HG03558 (cell line): Measurements from ENCODE around the gene GLRX5.
"Not testable (repeated sequence)": the region's sequence is repeated elsewhere in the genome, so short reads cannot be mapped to it uniquely, and the experiment has no call there.

Experiments
- ATAC-seq: cut with Tn5 transposase; IDR thresholded peaks from one replicate; pipeline ENCODE4 v1.9.1; 2021; ENCODE audit warnings: moderate number of reproducible peaks; ENCODE audit not compliant: unreplicated experiment; ENCODE audit errors: extremely low read depth

GLRX5 gene

GRCh38 chr14:95549656-95550585 lies 15.1 kb downstream of the GLRX5 start:
- no peak for ATAC-seq

DNA sequence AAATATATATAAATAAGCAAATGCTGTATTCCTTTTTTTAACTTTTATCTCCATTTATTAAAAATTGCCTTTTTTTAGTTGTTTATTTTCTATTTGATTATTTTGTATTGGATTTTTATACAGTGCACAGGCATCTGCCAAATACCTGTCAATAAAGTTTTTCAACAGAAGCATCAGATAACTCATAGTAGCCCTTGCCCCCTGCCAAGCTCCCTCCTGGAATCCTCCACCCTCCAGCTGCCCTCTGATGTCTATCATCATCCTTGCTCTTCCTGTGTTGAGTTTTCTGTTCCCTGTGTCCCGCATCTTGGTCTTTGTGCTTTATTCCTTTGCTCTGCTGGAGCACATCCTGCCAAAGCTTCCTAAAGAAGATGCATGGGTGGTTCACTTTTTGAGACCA lies 16.6 kb downstream of the GLRX5 start:
- ATAC-seq, result no peak

GRCh38 chr14:95553141-95553540 lies 18.3 kb downstream of the GLRX5 start:
- no peak for ATAC-seq

- no peak for ATAC-seq
These were observed 20.2 kb downstream of the GLRX5 start for GRCh38 chr14:95555053-95555452.

DNA sequence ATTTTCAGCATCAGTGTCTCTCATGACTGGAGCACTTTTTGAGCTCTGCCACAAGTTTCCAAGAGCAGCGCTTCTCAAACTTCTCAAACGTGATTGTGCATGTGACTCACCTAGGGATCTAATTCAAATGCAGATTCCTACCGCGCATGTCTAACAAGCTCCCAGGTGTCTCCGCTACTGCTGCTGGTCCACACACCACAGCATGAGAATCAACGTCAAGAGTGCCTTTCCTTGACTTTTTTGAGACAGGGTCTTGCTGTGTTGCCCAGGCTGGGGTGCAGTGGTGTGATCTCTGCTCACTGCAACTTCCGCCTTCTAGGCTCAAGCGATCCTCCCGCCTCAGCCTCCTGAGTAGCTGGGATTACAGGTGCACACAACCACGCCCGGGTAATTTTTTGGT lies 22.4 kb downstream of the GLRX5 start:
- no peak for ATAC-seq

GRCh38 chr14:95557832-95558231 lies 23.0 kb downstream of the GLRX5 start:
- ATAC-seq, result no peak

DNA sequence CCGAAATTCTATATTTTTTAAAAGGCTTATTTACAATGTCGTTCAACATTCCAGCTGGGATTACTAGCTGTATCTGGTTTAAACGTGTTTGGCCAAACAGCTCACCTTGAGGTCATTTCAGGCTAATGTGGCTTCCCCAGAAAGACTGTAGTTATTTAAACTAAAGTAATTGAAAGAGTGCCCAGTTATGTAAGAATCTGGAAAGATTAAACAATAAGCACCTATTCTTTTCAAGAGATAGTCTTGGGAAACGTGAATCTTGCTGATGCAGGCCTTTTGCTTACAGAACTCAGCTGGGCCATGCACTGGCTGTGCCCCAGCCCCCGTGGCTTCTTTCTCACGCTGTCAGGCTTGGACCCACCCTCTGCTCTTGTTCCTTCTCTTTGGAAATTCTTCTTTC lies 24.4 kb downstream of the GLRX5 start:
- no peak for ATAC-seq

GRCh38 chr14:95561001-95561412 lies 26.2 kb downstream of the GLRX5 start:
- no peak for ATAC-seq

- ATAC-seq, result no peak
These were observed 28.2 kb downstream of the GLRX5 start for GRCh38 chr14:95562892-95563685.

- ATAC-seq, result no peak
These were observed 29.2 kb downstream of the GLRX5 start for GRCh38 chr14:95564060-95564459.

GRCh38 chr14:95569440-95569839 lies 34.6 kb downstream of the GLRX5 start:
- ATAC-seq, result no peak

- no peak for ATAC-seq
These were observed 38.5 kb downstream of the GLRX5 start for GRCh38 chr14:95573313-95573712.

DNA sequence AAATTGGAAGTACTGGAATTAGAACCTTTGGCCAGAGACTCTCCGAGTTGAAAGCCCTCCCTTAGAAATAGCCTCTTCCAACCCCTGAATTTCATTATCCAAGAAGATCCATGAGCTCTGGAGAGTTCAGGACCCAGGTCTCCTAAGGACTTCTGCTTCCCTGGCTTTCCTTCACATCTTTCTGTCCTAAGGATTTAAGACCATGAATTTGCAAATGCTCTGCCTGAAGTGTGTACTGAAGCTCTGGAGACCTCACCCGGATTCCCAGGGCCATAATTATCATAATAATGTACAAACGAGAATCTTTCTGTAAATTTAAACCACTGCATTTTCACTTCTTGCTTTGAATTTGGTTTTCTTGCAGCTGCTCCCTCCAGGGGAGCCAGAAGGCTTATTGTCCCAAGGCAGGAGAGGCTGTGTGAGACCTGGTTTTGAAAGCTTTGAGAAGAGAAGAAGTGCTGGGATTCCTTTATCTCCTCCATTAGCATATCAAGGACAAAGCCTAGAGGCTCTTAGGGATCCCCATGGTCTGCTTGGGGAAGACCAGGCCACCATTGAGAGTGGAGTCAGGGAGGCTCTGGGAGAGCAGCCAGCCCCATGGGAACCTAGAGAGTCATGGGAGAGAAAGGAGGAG lies 41.1 kb downstream of the GLRX5 start:
- no peak for ATAC-seq

DNA sequence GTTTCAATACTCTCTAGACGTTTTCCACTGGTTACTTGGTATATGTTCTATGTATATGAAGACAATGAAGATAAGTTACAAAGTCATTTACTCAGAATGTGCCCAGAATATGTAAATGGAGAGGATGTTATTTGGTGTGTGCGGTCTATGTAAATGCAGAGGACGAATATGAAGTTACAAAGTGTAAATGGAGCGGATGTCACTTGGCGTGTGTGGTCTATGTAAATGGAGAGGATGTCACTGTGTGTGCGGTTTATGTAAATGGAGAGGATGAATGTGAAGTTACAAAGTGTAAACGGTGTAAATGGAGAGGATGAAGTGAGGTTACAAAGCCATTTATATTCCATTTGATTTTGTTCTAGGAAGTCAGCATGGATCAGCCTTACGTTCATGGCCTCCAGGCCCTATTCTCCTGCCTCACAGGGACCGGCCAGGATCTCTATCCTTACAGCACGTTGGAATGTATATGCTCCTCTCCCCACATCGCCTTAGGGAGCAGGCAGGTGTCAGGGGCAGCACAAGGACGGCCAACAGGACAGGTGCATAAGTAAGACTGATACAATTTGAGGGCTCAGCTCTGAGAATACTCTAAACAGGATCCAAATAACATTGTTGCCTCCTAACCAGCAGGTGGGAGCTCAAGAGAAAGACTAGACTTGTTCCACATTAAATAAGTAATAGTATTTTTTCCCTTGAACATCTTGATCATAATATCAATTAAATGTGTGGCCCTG lies 42.4 kb downstream of the GLRX5 start:
- ATAC-seq, result peak; percentile 96

GRCh38 chr14:95577870-95578269 lies 43.0 kb downstream of the GLRX5 start:
- no peak for ATAC-seq

- not testable (repeated sequence) for ATAC-seq
These were observed 49.2 kb downstream of the GLRX5 start for GRCh38 chr14:95583836-95584617.

DNA sequence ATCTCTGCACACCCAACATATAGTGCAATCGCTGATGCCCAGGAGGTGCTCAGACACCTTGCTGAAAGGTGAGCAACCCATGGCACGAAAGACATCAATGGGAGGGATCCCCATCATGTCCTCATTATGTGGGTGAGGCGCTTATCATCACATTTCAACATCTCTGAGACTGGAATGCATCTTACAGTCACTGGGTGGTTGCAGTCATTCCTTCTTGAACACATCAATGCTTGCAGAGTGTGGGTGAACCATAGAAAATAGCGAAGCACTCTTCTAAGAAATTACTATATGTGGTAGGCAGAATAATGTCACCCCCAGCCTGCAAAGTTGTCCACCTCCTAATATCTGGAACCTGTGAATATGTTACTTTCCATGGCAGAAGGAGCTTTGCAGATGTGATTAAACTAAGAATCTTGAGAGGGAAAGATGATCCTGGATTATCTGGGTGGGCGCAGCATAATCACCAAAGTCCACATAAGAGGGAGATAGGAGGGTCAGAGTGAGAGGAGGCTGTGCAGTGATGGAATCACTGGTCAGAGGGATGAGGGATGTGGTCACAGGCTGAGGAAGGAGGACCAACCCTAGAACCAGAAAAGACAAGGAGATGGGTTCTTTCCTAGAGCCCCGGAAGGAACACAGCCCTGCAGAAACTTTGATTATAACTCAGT lies 51.2 kb downstream of the GLRX5 start:
- ATAC-seq, result no peak

GRCh38 chr14:95591182-95591581 lies 56.3 kb downstream of the GLRX5 start:
- ATAC-seq, result not testable (repeated sequence)
